Activated naive CD8-positive, alpha-beta T cell treated with anti-CD3 and anti-CD28 coated beads, Interleukin-2, amount 10 ng/mL, durations not matched to agents 7 days and 5 days (primary cell): ENCODE results near the gene KIF20A. TPM values are rescaled to one million over a fixed set of nuclear protein-coding genes. Genes with fewer than 3 reads are reported as not detected.
A peak's percentile ranks its signal among the peaks of the same experiment; 100 is the strongest.
"Not testable (repeated sequence)": the region's sequence is repeated elsewhere in the genome, so short reads cannot be mapped to it uniquely, and the experiment has no call there.

Experiments
- ATAC-seq: fragments of 150-1000 bp; cut with Tn5 transposase; one replicate; pipeline ENCODE4 v1.10.0; 2021; ENCODE audit warnings: low read depth, moderate library complexity
- POLR2A ChIA-PET: fragments of 350-600 bp; sonication (Branson Sonifier 250); formaldehyde crosslinking; loops from one replicate; lab custom pipeline; 2021; ENCODE audit warnings: antibody characterized with exemption; lab: Charles Lee
- DNase-seq: peaks from one replicate; pipeline ENCODE4 v3.0.0; 2021
- H3K27ac Mint-ChIP-seq: one replicate; pipeline ENCODE4 v1.8.0; 2022; ENCODE audit warnings: mild to moderate bottlenecking, mixed read lengths
- H3K27me3 Mint-ChIP-seq: one replicate; pipeline ENCODE4 v1.8.0; 2022; ENCODE audit warnings: mild to moderate bottlenecking, moderate library complexity, mixed read lengths
- H3K36me3 Mint-ChIP-seq: one replicate; pipeline ENCODE4 v1.8.0; 2021; ENCODE audit warnings: mild to moderate bottlenecking, mixed read lengths
- H3K4me1 Mint-ChIP-seq: one replicate; pipeline ENCODE4 v1.8.0; 2021; ENCODE audit warnings: mixed read lengths
- H3K4me3 Mint-ChIP-seq: one replicate; pipeline ENCODE4 v1.8.0; 2022; ENCODE audit warnings: mild to moderate bottlenecking, moderate library complexity, mixed read lengths
- H3K9me3 Mint-ChIP-seq: one replicate; pipeline ENCODE4 v1.8.0; 2021; ENCODE audit warnings: mixed read lengths
- total RNA-seq, 2 experiments: library from RNA; stranded (reverse); gene quantifications; one replicate each; pipeline ENCODE4 v1.2.3, GENCODE V29; 2021

The KIF20A gene
- 10 to 100 TPM; 51.0 to 52.4 TPM for total RNA-seq

DNA sequence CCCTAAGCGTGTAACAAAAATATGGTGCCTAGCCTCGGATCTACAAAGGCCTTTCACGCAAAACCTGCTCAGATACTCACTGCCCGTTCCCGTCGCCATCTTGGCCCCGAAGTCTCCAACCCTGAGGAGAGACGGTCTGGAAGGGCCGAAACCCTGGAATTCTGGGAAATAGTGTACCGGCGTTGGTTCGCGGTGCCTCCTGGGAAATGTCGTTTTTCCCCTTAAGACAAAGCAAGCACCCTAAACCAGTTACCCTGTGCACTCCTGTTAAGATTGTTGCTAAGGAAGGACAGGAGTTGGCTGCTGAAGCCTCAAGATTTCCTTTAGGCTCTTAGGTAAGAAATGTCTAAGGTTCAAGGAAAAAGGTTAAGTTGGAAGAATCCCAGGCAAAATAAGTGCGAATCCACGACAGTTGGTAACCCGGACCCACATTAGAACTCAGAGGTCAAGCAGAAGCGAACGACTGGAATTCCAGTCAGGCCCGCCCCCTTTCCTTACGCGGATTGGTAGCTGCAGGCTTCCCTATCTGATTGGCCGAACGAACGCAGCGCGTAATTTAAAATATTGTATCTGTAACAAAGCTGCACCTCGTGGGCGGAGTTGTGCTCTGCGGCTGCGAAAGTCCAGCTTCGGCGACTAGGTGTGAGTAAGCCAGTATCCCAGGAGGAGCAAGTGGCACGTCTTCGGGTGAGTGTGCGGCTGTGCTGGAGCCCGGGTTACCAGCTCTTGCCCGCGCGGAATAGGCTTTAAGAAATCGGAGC, at the start of gene KIF20A, which contains the start of gene BRD8:
Gene KIF20A, plus strand, starts transcription at position 597 of the 761 bp plus-strand sequence. CDS start 569 bp downstream, outside the sequence.
Gene BRD8, minus strand, starts transcription at position 115 of the 761 bp plus-strand sequence. Its CDS starts 16 bp downstream, at position 99.
- POLR2A ChIA-PET: interaction anchor here (0.6 to 3.6 kb wide), 9 partner anchors 35 to 425 kb away, joined by 3 to 15 read pairs (median 4); partner anchors contain the start of genes CDC23, ETF1, FAM53C and HNRNPA0
- peak; percentile 86 for ATAC-seq

DNA sequence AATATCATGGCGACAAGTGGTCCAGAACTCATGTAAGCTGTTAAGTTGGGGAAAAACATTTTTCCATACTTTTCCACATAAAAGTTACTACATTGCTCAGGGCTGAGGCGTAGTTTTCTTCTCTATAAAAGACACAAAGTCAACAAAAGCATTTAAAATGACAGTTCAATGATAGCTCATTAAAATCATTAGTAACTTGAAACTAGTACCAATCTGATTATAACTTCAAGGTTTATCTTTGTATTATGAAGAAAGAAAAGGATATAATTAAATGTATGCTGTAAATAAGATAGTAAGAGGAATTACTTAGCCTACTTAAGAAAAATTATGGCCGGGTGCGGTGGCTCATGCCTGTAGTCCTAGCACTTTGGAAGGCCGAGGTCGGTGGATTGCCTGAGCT, 49.6 kb upstream of the KIF20A start:
- no peak overlapping the region for H3K4me3 Mint-ChIP-seq
- H3K27ac Mint-ChIP-seq: no peak overlapping the region
- H3K9me3 Mint-ChIP-seq: no peaks in the 10 kb centered on the region
- peaks cover 5% of the 10 kb centered on the region for H3K4me1 Mint-ChIP-seq
- POLR2A ChIA-PET: no interaction called here
- H3K27me3 Mint-ChIP-seq: peaks cover 29% of the 10 kb centered on the region
- DNase-seq (no peak), ATAC-seq (no peak)
- H3K36me3 Mint-ChIP-seq: no peaks in the 10 kb centered on the region

More for the DNA sequence above, at the start of gene KIF20A, which contains the start of gene BRD8:
- Mint-ChIP-seq H3K27me3 (no peaks in the 10 kb centered on the region), H3K36me3 (peaks cover 27% of the 10 kb centered on the region), H3K4me1 (peaks cover 24% of the 10 kb centered on the region), H3K27ac (peak within 1 kb of the TSS; percentile 77), H3K9me3 (no peaks in the 10 kb centered on the region), H3K4me3 (no peak within 1 kb of the TSS)
- DNase-seq: peak; percentile 82

DNA sequence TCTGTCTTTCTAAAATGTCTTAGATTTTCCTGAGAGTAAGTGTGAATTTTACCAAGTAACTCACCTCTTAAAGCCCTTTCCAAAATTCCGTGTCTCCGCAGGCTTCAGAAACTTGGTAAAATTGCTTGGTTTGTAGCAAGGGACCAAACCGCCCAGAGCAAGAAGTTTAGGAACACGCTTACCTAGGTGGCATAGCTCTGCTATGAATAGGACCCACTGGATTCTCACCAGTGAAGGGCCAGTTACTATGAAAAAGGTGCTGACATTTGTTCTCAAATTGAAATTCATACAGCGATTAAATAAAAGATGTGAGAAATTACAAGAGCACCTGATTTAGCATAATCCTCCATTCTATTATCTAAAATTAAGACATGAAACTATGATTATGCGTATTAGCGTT, 46.4 kb upstream of the KIF20A start:
- H3K9me3 Mint-ChIP-seq: no peaks in the 10 kb centered on the region
- no peak for DNase-seq
- no peak for ATAC-seq
- no peak overlapping the region for H3K4me3 Mint-ChIP-seq
- peaks cover 16% of the 10 kb centered on the region for H3K27me3 Mint-ChIP-seq
- no peak overlapping the region for H3K27ac Mint-ChIP-seq
- no peaks in the 10 kb centered on the region for H3K36me3 Mint-ChIP-seq
- POLR2A ChIA-PET: interaction anchor here (0.7 to 1.9 kb wide), 4 partner anchors 11 to 99 kb away, joined by 3 to 15 read pairs (median 5); no protein-coding TSS in a partner anchor
- peaks cover 5% of the 10 kb centered on the region for H3K4me1 Mint-ChIP-seq

DNA sequence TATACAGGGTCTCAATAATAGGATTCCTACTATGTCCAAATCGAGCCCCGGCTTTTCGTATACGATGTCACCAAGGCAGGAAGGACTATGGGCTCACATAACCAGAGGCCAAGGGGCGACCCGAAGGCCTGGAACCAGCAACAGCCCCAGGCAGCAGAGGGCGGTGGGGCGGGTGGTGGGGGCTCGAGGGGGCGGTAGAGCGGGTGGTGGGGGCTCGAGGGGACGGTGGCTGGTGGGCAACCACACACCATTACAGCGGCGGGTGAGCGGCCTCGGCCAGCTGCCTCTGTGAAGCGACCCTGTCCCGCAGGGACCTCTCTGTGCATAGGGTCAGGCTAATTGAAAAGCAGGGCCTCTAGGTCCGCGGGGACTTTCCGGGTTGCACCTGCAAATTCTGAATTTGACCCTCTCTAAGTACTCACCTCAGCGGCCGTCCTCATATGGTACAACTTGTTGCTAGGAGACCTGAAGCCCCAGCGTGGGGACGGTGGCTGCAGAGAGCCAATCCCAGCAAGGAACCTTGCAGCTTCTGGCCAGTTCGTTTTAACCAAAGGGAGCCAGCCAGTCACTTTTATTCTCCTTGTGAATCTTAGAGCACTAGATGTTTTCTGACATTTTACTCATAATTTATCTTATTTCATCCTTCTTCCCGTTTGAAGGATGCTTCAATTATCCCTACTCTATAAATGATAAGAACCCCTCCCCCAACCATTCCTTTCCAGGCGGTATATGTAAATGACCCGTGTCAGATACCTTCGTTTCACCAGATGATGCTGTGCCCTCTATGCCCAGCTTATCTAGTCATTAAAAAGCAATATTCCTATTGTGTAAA, 39.7 kb upstream of the KIF20A start, which contains the start of gene NME5:
Gene NME5, minus strand, starts transcription at position 480 of the 832 bp plus-strand sequence. CDS start 648 bp downstream, outside the sequence.
- no peak for ATAC-seq
- H3K27me3 Mint-ChIP-seq: peaks cover 22% of the 10 kb centered on the region
- no peak within 1 kb of the TSS for H3K27ac Mint-ChIP-seq
- no peak within 1 kb of the TSS for H3K4me3 Mint-ChIP-seq
- no peaks in the 10 kb centered on the region for H3K36me3 Mint-ChIP-seq
- H3K9me3 Mint-ChIP-seq: no peaks in the 10 kb centered on the region
- no peak for DNase-seq
- H3K4me1 Mint-ChIP-seq: peaks cover 2% of the 10 kb centered on the region
- POLR2A ChIA-PET: no interaction called here

DNA sequence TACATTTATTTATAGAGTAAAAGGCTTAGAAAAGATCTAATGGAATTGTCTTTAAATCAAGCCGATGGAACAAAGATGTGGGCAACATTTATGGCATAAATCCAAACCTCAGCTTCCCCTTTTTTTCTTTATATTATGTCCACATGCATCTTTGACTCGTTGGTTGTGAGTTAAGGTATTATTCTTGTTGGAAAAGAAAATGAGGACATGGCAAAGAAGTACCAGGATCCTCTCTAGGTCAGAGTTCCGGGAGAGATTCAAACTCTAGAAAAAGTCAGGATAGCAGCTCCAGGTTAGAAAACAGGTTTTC, 39.2 kb upstream of the KIF20A start:
- Mint-ChIP-seq H3K27me3 (peaks cover 22% of the 10 kb centered on the region), H3K4me3 (no peak overlapping the region), H3K27ac (no peak overlapping the region), H3K9me3 (no peaks in the 10 kb centered on the region), H3K36me3 (no peaks in the 10 kb centered on the region), H3K4me1 (peaks cover 2% of the 10 kb centered on the region)
- POLR2A ChIA-PET: no interaction called here
- no peak for DNase-seq
- ATAC-seq: no peak

DNA sequence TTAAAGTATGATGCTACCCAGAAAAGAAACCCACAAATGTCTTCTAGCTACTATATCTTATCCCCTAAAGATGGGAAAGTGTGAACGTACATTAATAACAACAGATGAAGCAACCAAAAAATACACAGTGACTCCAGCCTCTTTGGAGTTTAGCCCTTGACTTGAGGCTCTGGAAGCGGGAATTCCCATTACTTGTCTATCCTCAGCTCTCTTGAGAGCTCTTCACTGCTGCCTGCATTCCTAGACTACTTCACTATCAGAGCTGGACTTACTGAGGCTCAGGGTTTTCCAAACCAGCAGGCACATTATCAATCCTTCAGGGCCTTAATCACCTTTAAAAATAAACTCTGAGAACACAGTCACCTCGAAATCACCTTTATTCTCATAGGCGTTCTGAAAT, 38.6 kb upstream of the KIF20A start:
- H3K9me3 Mint-ChIP-seq: no peaks in the 10 kb centered on the region
- H3K4me3 Mint-ChIP-seq: no peak overlapping the region
- no peak for ATAC-seq
- no peak overlapping the region for H3K27ac Mint-ChIP-seq
- peaks cover 2% of the 10 kb centered on the region for H3K4me1 Mint-ChIP-seq
- peaks cover 22% of the 10 kb centered on the region for H3K27me3 Mint-ChIP-seq
- DNase-seq: no peak
- H3K36me3 Mint-ChIP-seq: no peaks in the 10 kb centered on the region
- POLR2A ChIA-PET: no interaction called here

DNA sequence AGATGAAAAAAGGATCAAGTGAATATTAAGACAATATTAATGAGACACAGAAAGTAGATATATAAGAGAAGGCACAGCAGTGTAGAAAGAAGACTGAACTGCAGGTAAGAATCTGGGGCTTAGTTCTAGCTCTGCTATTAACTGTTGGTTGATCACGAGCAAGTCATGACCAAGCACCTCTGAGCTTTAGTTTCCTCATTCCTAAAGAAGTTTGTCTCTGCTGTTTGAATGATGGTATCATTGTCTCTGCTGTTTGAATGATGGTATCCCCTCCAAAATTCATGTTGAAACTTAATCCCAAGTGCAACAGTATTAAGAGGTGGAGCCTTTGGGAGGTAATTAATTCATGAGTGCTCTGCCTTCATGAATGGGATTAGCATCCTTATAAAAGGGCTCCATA, 37.2 kb upstream of the KIF20A start:
- H3K27ac Mint-ChIP-seq: no peak overlapping the region
- POLR2A ChIA-PET: no interaction called here

DNA sequence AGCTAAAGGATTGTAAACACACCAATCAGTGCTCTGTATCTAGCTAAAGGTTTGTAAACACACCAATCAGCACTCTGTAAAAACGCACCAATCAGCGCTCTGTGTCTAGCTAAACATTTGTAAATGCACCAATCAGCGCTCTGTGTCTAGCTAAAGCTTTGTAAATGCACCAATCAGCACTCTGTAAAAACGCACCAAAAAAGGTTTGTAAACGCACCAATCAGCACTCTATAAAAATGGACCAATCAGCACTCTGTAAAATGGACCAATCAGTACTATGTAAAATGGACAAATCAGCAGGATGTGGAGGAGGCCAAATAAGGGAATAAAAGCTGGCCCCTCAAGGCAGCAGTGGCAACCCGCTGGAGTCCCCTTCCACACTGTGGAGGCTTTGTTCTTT, 35.3 kb upstream of the KIF20A start:
- H3K9me3 Mint-ChIP-seq, DNase-seq, H3K4me3 Mint-ChIP-seq, H3K36me3 Mint-ChIP-seq, H3K27ac Mint-ChIP-seq, H3K4me1 Mint-ChIP-seq, ATAC-seq: not testable (repeated sequence)
- H3K27me3 Mint-ChIP-seq: peaks cover 14% of the 10 kb centered on the region
- POLR2A ChIA-PET: interaction anchor here (0.6 kb wide), 2 partner anchors 11 to 1048 kb away, joined by 3 to 4 read pairs; no protein-coding TSS in a partner anchor

More for the DNA sequence above, 37.2 kb upstream of the KIF20A start:
- Mint-ChIP-seq H3K4me1 (peaks cover 2% of the 10 kb centered on the region), H3K4me3 (no peak overlapping the region), H3K36me3 (no peaks in the 10 kb centered on the region), H3K27me3 (peaks cover 22% of the 10 kb centered on the region), H3K9me3 (no peaks in the 10 kb centered on the region)
- DNase-seq: no peak
- no peak for ATAC-seq

DNA sequence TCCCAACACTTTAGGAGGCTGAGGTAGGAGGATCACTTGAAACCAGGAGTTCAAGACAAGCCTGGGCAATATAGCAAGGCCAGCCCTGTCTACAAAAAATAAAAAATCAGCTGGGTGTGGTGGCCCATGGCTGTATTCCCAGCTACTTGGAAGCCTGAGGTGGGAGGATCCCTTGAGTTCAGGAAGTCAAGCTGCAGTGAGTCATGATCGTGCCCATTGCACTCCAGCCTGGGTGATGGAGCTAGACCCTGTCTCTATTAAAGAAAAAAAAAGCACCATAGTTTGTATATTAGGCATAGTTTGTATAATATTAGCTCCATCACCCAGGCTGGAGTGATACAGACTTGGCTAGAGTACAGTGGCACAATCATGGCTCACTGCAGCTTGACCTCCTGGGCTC, 30.1 kb upstream of the KIF20A start:
- no peak overlapping the region for H3K4me3 Mint-ChIP-seq
- H3K9me3 Mint-ChIP-seq: no peaks in the 10 kb centered on the region
- POLR2A ChIA-PET: no interaction called here

DNA sequence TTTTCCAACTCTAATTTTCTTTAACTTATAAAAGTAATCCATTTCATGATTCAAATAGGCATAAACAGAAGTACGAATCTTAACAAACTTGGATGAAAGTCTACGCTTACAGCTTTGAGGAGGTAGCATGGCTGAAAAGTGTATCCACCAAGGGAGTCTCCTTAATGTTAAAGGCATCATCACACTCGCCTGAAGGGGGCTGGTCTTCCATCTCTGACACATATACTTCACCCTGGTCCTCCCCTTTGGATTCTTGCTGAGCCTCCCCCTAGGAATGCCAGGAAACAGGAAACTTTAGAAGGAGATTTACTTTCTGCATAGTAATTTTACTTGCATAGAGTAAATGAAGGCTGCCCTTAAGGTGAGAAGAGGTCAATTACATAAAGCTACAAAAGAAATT, 29.4 kb upstream of the KIF20A start:
- Mint-ChIP-seq H3K27ac (no peak overlapping the region), H3K4me1 (no peaks in the 10 kb centered on the region), H3K9me3 (no peaks in the 10 kb centered on the region), H3K27me3 (peaks cover 22% of the 10 kb centered on the region), H3K36me3 (no peaks in the 10 kb centered on the region), H3K4me3 (no peak overlapping the region)
- no peak for DNase-seq
- ATAC-seq: no peak
- POLR2A ChIA-PET: no interaction called here

More for the DNA sequence above, 30.1 kb upstream of the KIF20A start:
- ATAC-seq: no peak
- no peak for DNase-seq
- no peaks in the 10 kb centered on the region for H3K4me1 Mint-ChIP-seq
- H3K36me3 Mint-ChIP-seq: no peaks in the 10 kb centered on the region
- peaks cover 16% of the 10 kb centered on the region for H3K27me3 Mint-ChIP-seq
- H3K27ac Mint-ChIP-seq: no peak overlapping the region

DNA sequence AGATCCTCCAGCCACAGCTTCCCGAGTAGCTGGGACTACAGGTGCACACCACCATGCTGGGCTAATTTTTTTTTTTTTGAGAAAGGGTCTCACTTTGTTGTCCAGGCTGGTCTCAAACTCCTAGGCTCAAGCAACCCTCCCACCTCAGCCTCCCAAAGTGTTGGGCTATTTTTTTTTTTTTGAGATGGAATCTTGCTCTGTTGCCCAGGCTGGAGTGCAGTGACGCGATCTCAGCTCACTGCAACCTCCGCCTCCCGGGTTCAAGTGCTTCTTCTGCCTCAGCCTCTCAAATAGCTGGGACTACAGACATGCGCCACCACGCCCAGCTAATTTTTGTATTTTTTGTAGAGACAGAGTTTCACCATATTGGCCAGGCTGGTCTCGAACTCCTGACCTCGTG, 22.9 kb upstream of the KIF20A start:
- not testable (repeated sequence) for ATAC-seq, DNase-seq, H3K4me1 Mint-ChIP-seq, H3K27ac Mint-ChIP-seq, H3K9me3 Mint-ChIP-seq, H3K4me3 Mint-ChIP-seq
- Mint-ChIP-seq H3K36me3 (peaks cover 33% of the 10 kb centered on the region), H3K27me3 (peaks cover 14% of the 10 kb centered on the region)
- POLR2A ChIA-PET: interaction anchor here (0.6 kb wide), 1 partner anchor 9 kb away, joined by 3 read pairs; no protein-coding TSS in a partner anchor

DNA sequence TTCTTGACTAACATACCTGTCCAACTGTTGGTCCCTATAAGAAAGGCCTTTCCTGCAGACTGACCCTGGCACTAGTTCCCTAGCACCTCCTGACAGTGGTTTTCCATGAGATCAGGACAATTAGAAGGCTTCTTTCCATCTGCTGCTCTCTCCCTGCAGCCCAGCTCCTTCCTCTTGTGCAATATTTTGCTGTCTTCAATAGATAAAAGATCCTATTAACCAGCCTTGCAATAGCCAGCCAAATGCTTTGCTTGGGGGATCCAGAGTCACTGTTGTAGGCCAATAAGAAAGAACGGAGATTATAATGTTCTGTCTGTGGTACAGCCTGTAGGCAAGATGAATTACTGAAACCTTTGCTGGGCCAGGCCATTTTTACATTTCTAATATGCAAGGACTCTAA, 21.3 kb upstream of the KIF20A start:
- Mint-ChIP-seq H3K4me1 (no peaks in the 10 kb centered on the region), H3K36me3 (peaks cover 36% of the 10 kb centered on the region), H3K27me3 (peaks cover 13% of the 10 kb centered on the region), H3K27ac (no peak overlapping the region), H3K9me3 (no peaks in the 10 kb centered on the region), H3K4me3 (no peak overlapping the region)
- ATAC-seq (no peak), DNase-seq (no peak)
- POLR2A ChIA-PET: no interaction called here

DNA sequence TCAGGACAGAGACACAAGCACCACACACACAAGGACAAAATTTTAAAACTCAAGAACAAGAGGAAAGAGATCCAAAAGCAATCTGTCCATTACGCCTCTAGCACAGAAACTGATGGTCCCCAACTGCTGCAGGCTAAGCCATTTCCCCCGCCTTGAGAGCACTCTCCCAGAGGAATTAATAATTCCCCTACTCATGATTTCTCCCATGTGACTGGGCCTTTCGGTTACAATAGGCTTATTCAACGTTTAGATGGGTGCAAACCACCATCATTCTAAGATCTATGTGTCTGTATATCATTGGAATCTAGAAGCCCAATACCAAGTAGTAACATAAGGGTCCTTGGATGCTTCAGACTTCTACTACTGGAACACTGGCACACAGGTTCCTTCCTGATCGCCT, 19.2 kb upstream of the KIF20A start:
- H3K9me3 Mint-ChIP-seq: no peaks in the 10 kb centered on the region
- H3K27ac Mint-ChIP-seq: no peak overlapping the region
- POLR2A ChIA-PET: no interaction called here
- peaks cover 49% of the 10 kb centered on the region for H3K36me3 Mint-ChIP-seq
- no peaks in the 10 kb centered on the region for H3K27me3 Mint-ChIP-seq
- no peak overlapping the region for H3K4me3 Mint-ChIP-seq
- no peak for DNase-seq
- H3K4me1 Mint-ChIP-seq: no peaks in the 10 kb centered on the region
- no peak for ATAC-seq
